GM18519 (cell line): ENCODE results near the gene IL21.

Experiments used
- ATAC-seq: cut with Tn5 transposase; IDR thresholded peaks from one replicate; pipeline ENCODE4 v1.9.1; 2021; ENCODE audit warnings: mild to moderate bottlenecking, moderate library complexity; ENCODE audit not compliant: unreplicated experiment, low FRiP score

Gene IL21

DNA sequence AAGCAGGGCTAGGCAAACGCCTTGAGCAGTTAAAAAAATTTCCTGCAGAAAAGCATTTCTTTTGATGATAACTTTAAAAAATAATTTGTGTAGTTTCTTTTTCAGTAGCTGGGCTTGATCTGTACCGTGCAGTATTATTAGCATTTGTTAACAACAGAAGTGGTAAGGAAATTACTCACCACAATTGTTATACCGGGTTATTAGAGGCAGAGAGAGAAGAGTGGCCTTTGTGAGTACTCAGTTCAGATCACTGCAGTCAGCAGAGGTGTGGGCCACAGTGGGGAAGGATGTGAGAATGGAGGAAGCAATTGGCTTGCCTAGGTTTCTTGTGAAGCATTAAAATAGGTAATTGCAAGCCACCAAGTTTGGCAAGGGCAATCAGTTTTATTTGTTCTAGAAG is 14.3 kb upstream of the IL21 start:
- ATAC-seq = peak; percentile 73

DNA sequence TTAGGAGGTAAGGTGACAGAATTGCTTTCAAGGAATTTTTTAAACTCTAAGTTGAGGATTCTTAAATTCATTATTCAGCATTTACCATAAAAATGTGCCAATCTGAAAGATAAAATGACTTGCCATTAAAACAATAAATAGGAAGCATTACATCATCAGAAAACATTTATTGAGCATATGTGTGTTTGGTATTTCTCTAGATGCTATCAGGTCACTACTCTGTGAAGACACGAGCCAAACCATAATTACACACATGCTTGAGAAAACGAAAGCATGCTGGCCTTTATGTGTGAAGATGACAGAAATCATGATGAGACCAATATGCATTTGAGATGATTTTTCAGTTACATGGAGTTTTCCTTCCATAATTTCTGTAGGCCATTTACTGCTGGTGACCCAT is 12.3 kb upstream of the IL21 start:
- no peak for ATAC-seq

DNA sequence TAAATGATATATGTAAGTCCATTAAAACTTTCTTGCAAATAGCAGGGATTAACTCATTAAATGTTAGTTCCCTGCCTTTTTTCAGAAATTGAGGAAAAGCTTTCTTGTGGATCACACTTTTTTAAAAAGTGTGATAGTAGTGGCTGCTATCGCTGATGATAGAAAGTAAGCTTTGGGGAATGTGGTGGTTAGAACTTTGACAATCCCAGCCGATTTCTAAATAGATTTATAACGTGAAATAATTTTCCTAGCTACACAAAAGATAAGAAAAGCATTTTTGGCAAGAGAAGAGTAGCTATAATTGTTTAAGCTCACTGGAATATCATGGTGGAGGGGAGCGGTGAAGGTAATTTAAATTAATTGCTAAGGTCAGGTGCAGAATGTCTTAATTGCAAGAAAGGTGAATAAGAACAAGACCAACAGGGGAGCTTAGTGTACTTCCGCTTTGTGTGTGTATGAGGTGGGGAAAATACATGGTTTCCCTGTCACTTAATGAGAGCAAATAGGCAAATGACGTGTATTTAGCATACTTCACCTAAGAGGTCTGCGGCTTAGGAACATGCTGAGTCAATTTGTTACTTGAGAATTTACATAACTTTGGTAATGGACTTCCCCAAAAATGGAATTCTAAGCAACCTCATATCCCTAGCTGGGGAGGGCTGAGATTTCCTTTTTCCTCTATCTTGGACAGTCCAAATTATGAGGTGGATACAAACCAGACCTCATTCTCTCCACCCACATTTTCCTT is 11.7 kb upstream of the IL21 start:
- ATAC-seq = peak; percentile 50

DNA sequence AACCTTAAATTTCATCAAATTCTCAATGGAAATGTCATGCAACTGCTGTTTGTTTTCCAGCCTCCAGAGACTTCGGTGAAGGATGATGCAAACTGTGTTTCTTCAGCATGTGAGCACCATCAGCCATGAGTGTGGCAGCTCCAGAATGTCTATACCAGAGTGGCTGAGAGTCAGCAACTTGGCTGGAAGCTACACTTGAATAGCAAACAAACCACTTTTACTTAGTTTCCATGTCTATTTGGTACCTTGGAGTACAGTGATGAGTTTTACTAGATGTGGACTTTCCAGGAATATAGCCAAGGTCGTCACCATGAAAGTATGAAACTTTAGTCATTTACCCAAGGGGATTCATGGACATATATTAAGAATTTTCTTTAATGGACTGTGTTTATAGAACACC is 4.3 kb upstream of the IL21 start:
- no peak for ATAC-seq

DNA sequence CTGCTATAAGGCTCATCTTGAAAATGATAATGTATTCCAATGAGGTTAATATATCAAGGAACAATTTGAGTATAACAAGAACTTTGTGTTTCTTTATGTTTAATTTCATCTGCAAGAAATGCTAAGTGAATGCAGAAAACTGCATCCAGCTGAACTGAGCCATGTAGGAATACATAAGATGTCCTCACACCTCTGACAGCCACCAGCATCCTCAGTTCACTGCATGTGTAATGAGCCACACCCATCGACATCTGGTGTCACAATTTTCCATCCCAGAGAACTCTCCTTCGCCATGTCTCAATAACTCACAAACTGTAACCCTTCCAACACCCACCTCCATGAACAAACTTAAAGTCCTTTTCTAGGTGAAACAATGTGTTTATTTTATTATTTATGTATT is 3.3 kb upstream of the IL21 start:
- ATAC-seq = no peak

DNA sequence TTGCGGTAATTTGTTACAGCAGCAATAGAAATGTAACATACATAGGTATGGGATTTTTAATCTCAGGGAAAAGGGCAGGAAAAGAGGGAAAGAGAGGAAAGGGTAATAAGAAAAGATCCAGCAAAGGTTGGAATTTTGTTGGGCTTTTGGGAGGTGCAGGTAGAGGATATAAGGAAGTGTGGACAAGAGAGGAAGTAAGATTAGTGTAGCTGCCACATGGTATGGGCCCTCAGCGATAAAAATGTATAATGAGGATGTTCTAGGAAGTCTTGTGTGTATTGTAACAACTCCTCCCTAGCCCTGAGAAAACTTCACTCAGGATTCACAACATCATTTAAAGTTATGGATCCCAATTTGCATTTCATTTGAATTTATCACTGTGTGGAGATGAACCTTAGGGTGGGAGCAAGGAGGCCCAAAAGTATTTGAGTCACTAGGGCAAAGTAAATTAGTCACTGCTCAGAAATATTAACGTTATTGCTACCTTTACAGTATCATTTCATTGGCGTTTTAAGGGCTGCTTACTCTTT is 2.8 kb upstream of the IL21 start:
- no peak for ATAC-seq

DNA sequence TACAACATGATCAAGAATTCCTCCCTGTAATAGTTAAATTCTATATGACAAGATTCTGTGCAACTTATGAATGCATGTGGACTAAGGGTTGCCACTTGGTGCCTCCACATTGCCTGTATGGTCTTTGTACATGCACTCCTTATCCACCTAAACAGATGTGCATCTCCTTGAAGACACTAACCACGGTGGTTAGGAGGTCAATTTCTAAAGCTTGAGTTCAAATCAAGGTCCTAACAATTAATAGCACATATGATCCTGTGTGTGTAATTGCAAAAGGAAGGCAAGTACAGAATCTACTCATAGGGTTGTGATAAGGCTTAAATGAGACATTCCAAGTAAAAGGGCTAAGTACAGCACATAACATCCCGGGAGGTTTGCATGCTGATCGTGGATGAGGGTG is 1.5 kb upstream of the IL21 start:
- no peak for ATAC-seq

DNA sequence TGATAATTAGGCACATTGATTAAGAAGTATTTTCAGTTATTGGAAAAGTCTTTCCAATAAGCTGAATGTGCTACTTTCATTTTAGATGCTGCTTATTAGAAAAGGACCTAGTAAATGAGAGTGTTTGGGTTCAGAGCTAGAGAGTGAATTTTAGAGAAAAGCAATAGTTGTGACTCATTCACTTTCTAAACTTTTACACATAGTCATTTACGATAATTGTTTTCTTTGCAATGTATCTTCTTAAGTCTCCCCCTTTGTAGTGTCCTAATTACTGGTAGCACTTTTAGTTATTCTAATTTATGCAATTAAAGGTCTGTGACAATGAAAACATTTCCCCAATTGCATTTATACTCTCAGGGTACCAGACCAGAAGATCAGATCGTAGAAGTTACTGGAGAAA is 1.3 kb downstream of the IL21 start:
- ATAC-seq = no peak

DNA sequence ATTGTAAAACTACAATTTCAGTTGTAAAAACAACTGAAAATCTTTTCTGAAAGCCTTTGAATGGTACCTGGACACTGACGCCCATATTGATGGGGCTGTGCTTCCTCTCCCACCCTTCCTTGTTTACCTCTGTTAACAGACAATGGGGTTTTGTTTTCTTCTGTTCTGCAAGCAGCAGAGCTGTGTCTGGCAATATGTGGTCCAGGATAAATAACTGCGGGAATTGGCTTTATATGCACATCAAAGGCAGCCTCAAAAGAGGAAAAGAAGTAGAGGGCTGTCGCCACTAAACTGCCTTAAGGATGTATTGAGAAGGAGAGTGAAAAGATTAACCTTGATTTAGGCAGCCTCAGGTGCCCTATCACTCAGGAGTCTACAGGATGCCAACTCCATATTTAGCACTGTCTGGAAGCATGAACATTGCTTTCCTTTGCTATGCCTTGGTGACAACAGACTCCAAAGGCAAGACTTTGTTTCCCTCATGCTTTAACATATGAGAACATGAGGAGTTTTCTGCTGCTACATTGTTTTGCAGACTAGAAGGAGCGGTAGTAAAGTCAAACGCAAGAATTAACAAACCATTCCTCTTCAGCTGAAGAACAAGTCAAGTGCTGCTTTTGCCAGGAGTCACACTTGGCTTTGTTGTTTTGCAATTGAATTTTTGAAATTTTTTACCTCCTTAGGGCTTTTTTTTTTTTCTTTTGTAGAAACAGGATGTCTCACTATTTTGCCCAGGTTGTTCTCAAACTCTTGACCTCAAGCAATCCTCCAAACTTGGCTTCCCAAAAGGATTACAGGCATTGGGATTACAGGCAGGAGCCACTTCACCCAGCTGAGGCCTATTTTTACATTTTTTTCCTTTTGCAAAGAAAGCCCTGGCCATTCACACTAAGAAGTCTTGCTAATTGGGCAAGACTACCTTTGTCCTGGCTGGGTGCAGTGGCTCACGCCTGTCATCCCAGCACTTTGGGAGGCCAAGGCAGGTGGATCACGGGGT is 3.0 kb downstream of the IL21 start:
- ATAC-seq = no peak

DNA sequence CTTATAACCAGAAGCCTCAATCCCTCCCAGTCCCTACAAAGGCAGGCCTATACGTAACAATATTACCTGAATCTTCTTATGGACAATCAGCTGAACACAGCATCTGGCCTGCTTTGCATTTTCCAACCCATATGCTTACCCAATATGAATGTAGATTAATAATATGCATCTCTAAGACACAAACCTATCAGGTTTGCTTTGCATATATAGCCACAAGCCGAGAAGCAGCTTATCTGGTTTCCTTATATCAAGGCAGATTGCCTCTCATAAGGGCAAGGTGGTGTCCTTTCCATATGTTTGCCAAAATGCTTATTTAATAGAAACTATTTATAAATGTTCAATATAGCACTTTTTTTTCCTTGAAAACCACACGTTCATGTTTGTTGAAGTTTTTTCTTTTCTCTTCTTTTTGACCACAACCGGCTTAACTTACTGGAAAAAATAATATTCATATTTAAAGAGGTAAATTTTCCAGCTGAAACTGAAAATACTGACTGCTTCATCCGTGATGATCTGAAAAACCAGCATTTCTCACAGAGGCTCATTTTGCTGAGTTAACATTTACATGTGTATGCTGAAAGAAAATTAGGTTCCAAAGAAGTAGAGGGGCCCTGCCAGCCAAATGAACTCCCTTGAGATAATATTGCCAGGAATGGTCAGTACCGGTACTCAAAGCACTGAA is 3.8 kb downstream of the IL21 start:
- ATAC-seq = no peak

DNA sequence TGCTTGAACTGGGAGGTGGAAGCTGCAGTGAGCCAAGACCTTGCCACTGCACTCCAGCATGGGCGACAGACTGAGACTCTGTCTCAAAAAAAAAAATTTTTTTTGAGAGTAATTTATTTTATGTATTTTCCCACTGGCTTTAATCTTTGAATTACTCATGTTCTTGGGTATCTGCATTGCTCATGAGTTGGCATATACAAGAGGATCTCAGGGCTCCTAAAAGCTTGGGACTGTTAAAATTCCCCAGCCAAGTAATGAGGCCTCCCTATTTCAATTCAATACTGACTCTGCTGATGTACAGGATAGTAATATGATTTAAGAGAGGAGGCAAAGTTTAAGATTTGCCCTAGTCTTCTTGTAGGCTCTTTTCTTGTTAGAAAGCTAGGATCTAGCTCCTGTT is 6.2 kb downstream of the IL21 start:
- ATAC-seq = no peak

DNA sequence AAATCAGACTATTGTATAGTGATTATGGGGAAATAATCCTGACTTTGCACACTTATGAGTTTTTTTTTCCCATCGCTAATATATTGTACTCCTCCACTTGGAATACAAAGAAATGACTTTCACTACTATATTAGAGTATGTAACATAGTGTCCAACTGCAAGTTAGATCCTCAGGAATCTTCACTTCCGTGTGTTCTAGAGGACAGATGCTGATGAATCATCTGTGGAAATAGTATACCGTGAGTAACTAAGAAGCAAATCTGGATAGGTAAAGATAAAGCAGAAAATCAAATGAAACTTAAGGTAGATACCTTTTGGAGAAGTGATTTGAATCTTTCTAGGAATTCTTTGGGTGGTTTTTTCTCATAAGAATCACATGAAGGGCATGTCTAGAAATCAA is 8.3 kb downstream of the IL21 start:
- ATAC-seq = no peak

DNA sequence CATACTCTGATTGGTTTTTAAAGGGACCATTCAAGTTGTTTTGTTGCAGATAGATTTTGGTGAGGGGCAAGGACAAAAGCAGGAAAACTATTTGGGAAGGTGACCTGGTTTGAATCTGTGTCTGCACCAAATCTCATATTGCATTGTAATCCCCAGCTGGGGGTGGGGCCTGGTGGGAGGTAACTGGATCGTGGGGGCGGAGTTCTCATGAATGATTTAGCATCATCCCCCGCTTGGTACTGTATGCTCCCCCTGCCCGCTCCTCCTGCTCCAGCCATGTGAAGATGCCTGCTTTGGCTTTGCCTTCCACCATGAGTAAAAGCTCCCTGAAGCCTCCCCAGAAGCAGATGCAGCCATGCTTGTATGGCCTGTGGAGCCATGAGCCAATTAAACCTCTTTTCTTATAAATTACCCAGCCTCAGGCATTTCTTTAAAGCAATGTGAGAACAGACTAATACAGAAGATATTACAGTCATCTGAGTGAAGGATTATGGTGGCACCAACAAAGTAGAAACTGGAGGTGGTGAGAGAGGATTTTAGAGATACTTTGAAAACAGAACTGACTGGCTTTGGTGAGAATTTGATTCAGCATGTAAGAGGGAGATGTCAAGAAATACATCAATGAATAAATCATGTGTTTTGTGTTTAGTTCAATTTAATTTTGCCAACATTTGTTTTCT is 14.4 kb downstream of the IL21 start:
- no peak for ATAC-seq

DNA sequence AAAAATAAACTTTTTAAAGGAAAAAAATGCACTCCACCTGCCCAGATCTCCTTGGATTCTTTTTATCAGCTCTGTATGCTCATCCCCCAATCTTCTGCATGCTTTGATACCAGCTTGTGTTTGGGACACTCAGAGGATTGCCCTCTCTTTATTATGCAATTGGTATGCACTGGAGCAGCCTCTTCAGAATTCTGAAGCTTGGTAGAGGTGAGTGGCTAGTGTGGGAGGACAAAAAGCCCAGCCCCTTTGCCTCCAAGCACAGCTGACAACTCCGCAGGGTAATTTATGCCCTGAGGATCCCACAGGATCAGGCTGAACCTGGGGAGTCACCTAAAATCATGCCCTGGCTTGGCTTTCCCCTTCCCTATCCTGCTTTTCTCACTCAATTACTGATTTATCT is 16.7 kb downstream of the IL21 start:
- no peak for ATAC-seq

DNA sequence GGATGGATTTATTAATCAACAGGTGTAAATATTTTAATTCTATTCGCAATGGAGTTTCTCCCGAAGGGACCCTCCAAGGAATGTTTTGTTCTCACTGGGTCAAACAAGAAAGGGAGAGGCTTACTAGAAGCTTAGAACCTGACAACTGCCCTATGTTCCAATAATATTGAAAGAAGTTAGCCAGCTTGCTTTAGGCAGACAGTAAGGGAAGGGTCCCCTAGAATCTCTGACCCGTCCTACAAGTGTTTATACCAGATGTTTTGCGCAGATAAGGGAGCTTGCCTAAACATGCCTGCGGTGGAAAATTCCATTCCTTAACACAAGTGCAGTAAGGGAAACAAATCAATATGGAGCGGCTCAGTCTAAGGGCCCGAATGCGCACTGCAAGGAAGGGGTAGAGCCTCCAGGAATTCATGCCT is 17.7 kb downstream of the IL21 start:
- ATAC-seq = no peak

DNA sequence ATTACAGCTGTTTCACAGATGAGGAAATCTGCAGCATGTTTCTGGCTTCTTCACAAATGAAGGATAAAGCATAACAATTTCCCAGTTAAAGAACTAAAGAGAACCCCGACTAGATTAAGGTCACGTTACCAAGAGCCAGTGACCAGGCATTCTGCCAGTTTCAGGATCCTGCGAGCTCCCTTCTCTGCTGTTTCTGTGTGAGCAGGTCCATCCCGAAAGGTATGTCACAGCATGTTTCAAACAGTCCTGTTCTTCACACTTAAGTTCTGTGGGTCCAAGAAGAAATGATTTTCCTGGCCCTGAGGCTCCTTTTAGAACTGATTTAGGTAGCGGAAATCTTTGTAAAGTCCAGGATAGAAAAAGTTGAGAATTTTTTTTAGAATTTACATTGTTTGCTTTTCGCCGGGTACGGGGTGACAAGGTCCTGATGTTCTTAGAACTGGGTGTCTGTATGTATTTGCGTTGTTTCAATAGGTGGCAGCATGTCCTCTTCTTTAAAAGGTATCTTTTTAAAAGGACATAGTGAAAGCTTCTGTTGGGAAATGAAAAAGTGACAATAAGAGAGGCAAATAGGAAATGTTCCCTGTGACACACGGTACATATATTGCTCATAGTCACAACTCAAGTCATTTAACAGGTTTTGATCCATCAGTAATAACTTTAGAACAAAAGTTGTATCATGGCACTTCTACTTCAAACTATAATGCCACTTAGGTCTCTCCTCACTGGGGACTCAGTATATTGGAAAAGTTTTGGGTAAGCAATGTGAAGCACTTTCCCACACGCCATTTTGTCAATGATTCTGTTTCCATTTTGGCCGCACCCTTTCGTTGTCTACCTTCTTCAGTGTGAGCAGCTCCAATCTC is 18.4 kb downstream of the IL21 start:
- ATAC-seq = peak; percentile 68

DNA sequence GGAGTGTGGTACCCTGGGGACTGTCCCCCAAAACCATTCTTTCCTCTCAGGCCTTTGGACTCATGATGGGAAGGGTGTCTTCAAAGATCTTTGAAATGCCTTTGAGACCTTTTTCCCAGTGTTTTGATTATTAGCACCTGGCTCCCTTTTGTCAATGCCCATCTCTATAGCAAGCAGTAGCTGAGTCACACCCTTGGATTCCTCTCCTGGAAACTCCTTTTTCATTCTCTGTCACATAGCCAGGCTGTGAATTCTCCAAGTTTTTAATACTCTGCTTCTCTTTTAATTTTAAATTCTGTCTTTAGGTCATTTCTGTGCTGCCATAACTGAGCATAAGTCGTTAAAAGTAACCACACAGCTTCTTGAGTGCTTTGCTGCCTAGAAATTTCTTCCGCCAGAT is 29.7 kb downstream of the IL21 start:
- ATAC-seq = no peak

DNA sequence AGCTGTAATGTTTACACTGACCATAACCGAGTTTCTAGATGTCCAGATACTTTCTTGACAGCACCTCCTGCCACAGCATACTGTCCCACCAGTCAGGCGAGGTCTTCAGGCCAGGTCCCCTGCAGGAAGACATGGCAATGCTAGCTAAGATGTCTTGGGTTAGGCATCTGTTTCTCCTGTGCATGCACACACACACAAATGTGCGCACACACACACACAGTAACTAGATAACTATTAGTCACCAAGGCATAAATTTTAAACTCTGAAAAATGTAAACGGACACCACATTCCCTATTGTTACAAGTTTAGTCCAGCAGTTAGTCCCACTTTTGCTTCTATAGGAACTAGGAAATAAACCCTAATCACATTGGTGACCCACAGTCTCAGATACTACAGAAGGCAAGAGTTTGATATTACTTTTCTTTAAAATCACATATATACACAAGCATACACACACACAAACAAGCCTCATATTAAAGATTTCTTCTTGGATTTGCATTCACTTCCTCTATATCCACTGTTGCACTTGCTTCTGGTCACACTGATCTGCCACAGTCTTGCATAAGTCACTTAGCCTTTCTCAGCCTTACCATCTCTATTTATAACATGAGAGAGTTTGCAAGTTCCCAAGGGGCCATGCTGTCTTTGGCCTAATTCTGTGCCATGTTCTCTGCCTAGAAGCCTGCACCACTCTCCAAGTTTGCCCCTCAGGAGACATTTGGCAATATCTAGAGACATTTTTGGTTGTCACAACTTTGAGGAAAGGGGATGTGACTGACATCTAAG is 32.2 kb downstream of the IL21 start:
- ATAC-seq = no peak

DNA sequence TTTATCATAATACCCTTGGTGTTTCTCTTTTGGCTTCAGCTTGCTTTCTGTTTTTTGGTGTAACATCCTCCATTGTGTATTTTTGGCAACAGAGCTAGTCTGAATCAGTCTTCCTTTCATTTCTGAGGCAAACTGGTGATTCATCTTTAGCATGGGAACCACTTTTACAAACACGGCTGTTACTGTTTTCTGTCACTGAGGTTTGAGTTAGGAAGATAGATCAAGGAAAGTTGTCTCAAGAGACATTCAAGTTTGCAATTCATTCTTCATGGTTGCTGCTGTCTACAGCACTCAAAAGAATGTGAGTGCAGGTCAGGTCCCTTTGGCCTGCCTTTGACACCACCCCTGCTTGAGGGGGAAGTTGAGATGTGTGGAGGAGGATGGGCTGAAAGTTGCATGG is 36.3 kb downstream of the IL21 start:
- no peak for ATAC-seq
